GM23248 (cell line): ENCODE results near the gene PATJ.
"Not testable (repeated sequence)": the region's sequence is repeated elsewhere in the genome, so short reads cannot be mapped to it uniquely, and the experiment has no call there.

Source experiments
- EZH2 ChIP-seq: fragments of 200-600 bp; sonication (generic); IDR thresholded peaks from 2 replicates; pipeline ENCODE4 v1.6.1; 2018; ENCODE audit warnings: antibody characterized with exemption, mild to moderate bottlenecking; ENCODE audit not compliant: insufficient read depth, poor library complexity, severe bottlenecking
- EZH2phosphoT487 ChIP-seq: fragments of 200-600 bp; sonication (generic); IDR thresholded peaks from 2 replicates; pipeline ENCODE4 v1.6.1; 2018; ENCODE audit warnings: antibody characterized with exemption, moderate library complexity, mild to moderate bottlenecking, low read depth; ENCODE audit not compliant: insufficient read depth

- TF ChIP-seq EZH2phosphoT487, EZH2: not testable (repeated sequence)
Measured at GRCh38 chr1:61718996-61719663, 23.1 kb upstream of the PATJ start.
